ENCODE results near the gene IL3. TPM values are rescaled to one million over a fixed set of nuclear protein-coding genes. Genes with fewer than 3 reads are reported as not detected.

IL3 gene
- total RNA-seq, 5 donors from 2014 or later (not counting 1 experiment from before 2014, with no cell fraction given): not detected

- Mint-ChIP-seq H3K36me3 (no peaks in the 10 kb centered on the region), H3K27ac (no peak overlapping the region), H3K4me3 (no peak overlapping the region), H3K4me1 (peaks cover 0 to 50% (median 22%) of the 10 kb centered on the region in 3 donors), H3K27me3 (no peaks in the 10 kb centered on the region), H3K9me3 (no peaks in the 10 kb centered on the region)
- ATAC-seq (replicated peaks in 1 of 4) (no peak), DNase-seq (no peak)
- ChIA-PET CTCF (no interaction called here), POLR2A (no interaction called here)
- Histone ChIP-seq H3K4me1 (ENCODE audit: control insufficient read depth in 1 of 2, extremely low read depth in 1 of 2, insufficient read depth in 2 of 2, low read length in 2 of 2) (peaks cover 0 to 30% of the 10 kb centered on the region in 2 experiments), H3K27me3 (replicated peaks in 1 of 2; ENCODE audit: control insufficient read depth in 2 of 2, extremely low read depth in 1 of 2, insufficient read depth in 2 of 2, low read length in 1 of 2) (no peaks in the 10 kb centered on the region), H3K9me3 (no peaks in the 10 kb centered on the region), H3K36me3 (ENCODE audit: control insufficient read depth in 2 of 2, extremely low read depth in 1 of 2, insufficient read depth in 1 of 2, low read length in 1 of 2) (no peaks in the 10 kb centered on the region), H3K27ac (ENCODE audit: low read length) (no peak overlapping the region), H3K4me3 (ENCODE audit: control insufficient read depth in 1 of 2, extremely low read depth in 1 of 2, low read length in 1 of 2) (no peak overlapping the region)
- WGBS (ENCODE audit: insufficient coverage): 71% methylated on average over 1 of the region's 2 CpGs
These were observed 12.1 kb downstream of the IL3 start for GRCh38 chr5:132072528-132072927.

GRCh38 chr5:132073231-132074013 lies 13.0 kb downstream of the IL3 start, which contains the start of gene CSF2:
Gene CSF2 (plus strand): TSS chr5:132073789. CDS start chr5:132073824, 35 bp downstream.
- Histone ChIP-seq H3K9me3 (no peaks in the 10 kb centered on the region), H3K27me3 (replicated peaks in 1 of 2; ENCODE audit: control insufficient read depth in 2 of 2, extremely low read depth in 1 of 2, insufficient read depth in 2 of 2, low read length in 1 of 2) (no peaks in the 10 kb centered on the region), H3K4me3 (ENCODE audit: control insufficient read depth in 1 of 2, extremely low read depth in 1 of 2, low read length in 1 of 2) (no peak within 1 kb of the TSS), H3K36me3 (ENCODE audit: control insufficient read depth in 2 of 2, extremely low read depth in 1 of 2, insufficient read depth in 1 of 2, low read length in 1 of 2) (no peaks in the 10 kb centered on the region), H3K27ac (ENCODE audit: low read length) (no peak within 1 kb of the TSS), H3K4me1 (ENCODE audit: control insufficient read depth in 1 of 2, extremely low read depth in 1 of 2, insufficient read depth in 2 of 2, low read length in 2 of 2) (peaks cover 0 to 30% of the 10 kb centered on the region in 2 experiments)
- DNase-seq (no peak), ATAC-seq (replicated peaks in 1 of 4) (peak in 1 of 4 experiments; percentile 14)
- H3K36me3 Mint-ChIP-seq: no peaks in the 10 kb centered on the region
- H3K27me3 Mint-ChIP-seq: no peaks in the 10 kb centered on the region
- no peaks in the 10 kb centered on the region for H3K9me3 Mint-ChIP-seq
- no peak within 1 kb of the TSS for H3K4me3 Mint-ChIP-seq
- POLR2A ChIA-PET: no interaction called here
- 63% methylated on average over 6 of the region's 12 CpGs for WGBS (ENCODE audit: insufficient coverage)
- H3K4me1 Mint-ChIP-seq: peaks cover 0 to 52% (median 23%) of the 10 kb centered on the region in 3 donors
- H3K27ac Mint-ChIP-seq: peak within 1 kb of the TSS in 1 of 2 donors; percentile 39
- CTCF ChIA-PET: no interaction called here

GRCh38 chr5:132074091-132074771 lies 13.8 kb downstream of the IL3 start:
- H3K27ac ChIP-seq (ENCODE audit: low read length): no peak overlapping the region
- CTCF ChIA-PET: no interaction called here

GRCh38 chr5:132074772-132075718 lies 14.6 kb downstream of the IL3 start:
- no peak overlapping the region for H3K4me3 ChIP-seq (ENCODE audit: control insufficient read depth in 1 of 2, extremely low read depth in 1 of 2, low read length in 1 of 2)
- no peak overlapping the region for H3K27ac ChIP-seq (ENCODE audit: low read length)
- no peaks in the 10 kb centered on the region for H3K9me3 ChIP-seq
- Mint-ChIP-seq H3K4me1 (peaks cover 0 to 52% (median 23%) of the 10 kb centered on the region in 3 donors), H3K9me3 (no peaks in the 10 kb centered on the region), H3K4me3 (no peak overlapping the region), H3K36me3 (no peaks in the 10 kb centered on the region), H3K27me3 (no peaks in the 10 kb centered on the region), H3K27ac (peak overlapping the region; percentile 28 to 55)
- CTCF ChIA-PET: no interaction called here
- H3K27me3 ChIP-seq (replicated peaks in 1 of 2; ENCODE audit: control insufficient read depth in 2 of 2, extremely low read depth in 1 of 2, insufficient read depth in 2 of 2, low read length in 1 of 2): no peaks in the 10 kb centered on the region
- POLR2A ChIA-PET: no interaction called here
- DNase-seq (no peak), ATAC-seq (replicated peaks in 1 of 4) (peak in 1 of 4 experiments; percentile 38)
- 80% methylated on average over 14 of the region's 16 CpGs for WGBS (ENCODE audit: insufficient coverage)
- H3K36me3 ChIP-seq (ENCODE audit: control insufficient read depth in 2 of 2, extremely low read depth in 1 of 2, insufficient read depth in 1 of 2, low read length in 1 of 2): no peaks in the 10 kb centered on the region
- peaks cover 0 to 30% of the 10 kb centered on the region in 2 experiments for H3K4me1 ChIP-seq (ENCODE audit: control insufficient read depth in 1 of 2, extremely low read depth in 1 of 2, insufficient read depth in 2 of 2, low read length in 2 of 2)

More at GRCh38 chr5:132074091-132074771, 13.8 kb downstream of the IL3 start:
- Histone ChIP-seq H3K36me3 (ENCODE audit: control insufficient read depth in 2 of 2, extremely low read depth in 1 of 2, insufficient read depth in 1 of 2, low read length in 1 of 2) (no peaks in the 10 kb centered on the region), H3K4me1 (ENCODE audit: control insufficient read depth in 1 of 2, extremely low read depth in 1 of 2, insufficient read depth in 2 of 2, low read length in 2 of 2) (peaks cover 0 to 30% of the 10 kb centered on the region in 2 experiments), H3K27me3 (replicated peaks in 1 of 2; ENCODE audit: control insufficient read depth in 2 of 2, extremely low read depth in 1 of 2, insufficient read depth in 2 of 2, low read length in 1 of 2) (no peaks in the 10 kb centered on the region), H3K4me3 (ENCODE audit: control insufficient read depth in 1 of 2, extremely low read depth in 1 of 2, low read length in 1 of 2) (no peak overlapping the region), H3K9me3 (no peaks in the 10 kb centered on the region)
- H3K9me3 Mint-ChIP-seq: no peaks in the 10 kb centered on the region
- POLR2A ChIA-PET: no interaction called here
- H3K4me1 Mint-ChIP-seq: peaks cover 0 to 52% (median 23%) of the 10 kb centered on the region in 3 donors
- peak overlapping the region in 1 of 2 donors; percentile 39 for H3K27ac Mint-ChIP-seq
- H3K4me3 Mint-ChIP-seq: no peak overlapping the region
- no peaks in the 10 kb centered on the region for H3K27me3 Mint-ChIP-seq
- no peak for ATAC-seq (replicated peaks in 1 of 4)
- no peaks in the 10 kb centered on the region for H3K36me3 Mint-ChIP-seq
- 89% methylated on average over 6 of the region's 7 CpGs for WGBS (ENCODE audit: insufficient coverage)
- no peak for DNase-seq

GRCh38 chr5:132075719-132076077 lies 15.2 kb downstream of the IL3 start:
- WGBS (ENCODE audit: insufficient coverage): 76% methylated on average over 2 of the region's 2 CpGs
- Mint-ChIP-seq H3K27ac (peak overlapping the region in 1 of 2 donors; percentile 55), H3K4me1 (peaks cover 0 to 52% (median 23%) of the 10 kb centered on the region in 3 donors), H3K9me3 (no peaks in the 10 kb centered on the region), H3K4me3 (no peak overlapping the region), H3K36me3 (no peaks in the 10 kb centered on the region), H3K27me3 (no peaks in the 10 kb centered on the region)
- H3K36me3 ChIP-seq (ENCODE audit: control insufficient read depth in 2 of 2, extremely low read depth in 1 of 2, insufficient read depth in 1 of 2, low read length in 1 of 2): no peaks in the 10 kb centered on the region
- no peak overlapping the region for H3K4me3 ChIP-seq (ENCODE audit: control insufficient read depth in 1 of 2, extremely low read depth in 1 of 2, low read length in 1 of 2)
- ChIA-PET POLR2A (no interaction called here), CTCF (no interaction called here)
- ATAC-seq (replicated peaks in 1 of 4): no peak
- no peak for DNase-seq
- H3K27ac ChIP-seq (ENCODE audit: low read length): no peak overlapping the region
- H3K9me3 ChIP-seq: no peaks in the 10 kb centered on the region
- H3K27me3 ChIP-seq (replicated peaks in 1 of 2; ENCODE audit: control insufficient read depth in 2 of 2, extremely low read depth in 1 of 2, insufficient read depth in 2 of 2, low read length in 1 of 2): no peaks in the 10 kb centered on the region
- H3K4me1 ChIP-seq (ENCODE audit: control insufficient read depth in 1 of 2, extremely low read depth in 1 of 2, insufficient read depth in 2 of 2, low read length in 2 of 2): peaks cover 0 to 30% of the 10 kb centered on the region in 2 experiments

- H3K4me3 Mint-ChIP-seq: no peak overlapping the region
- peak in 1 of 4 experiments; percentile 42 for ATAC-seq (replicated peaks in 1 of 4)
These were observed 15.9 kb downstream of the IL3 start for GRCh38 chr5:132076202-132076830.

More at GRCh38 chr5:132076202-132076830, 15.9 kb downstream of the IL3 start:
- no peaks in the 10 kb centered on the region for H3K9me3 Mint-ChIP-seq
- peaks cover 0 to 47% (median 21%) of the 10 kb centered on the region in 3 donors for H3K4me1 Mint-ChIP-seq
- no peaks in the 10 kb centered on the region for H3K9me3 ChIP-seq
- no peak overlapping the region for H3K27ac Mint-ChIP-seq
- no peaks in the 10 kb centered on the region for H3K36me3 ChIP-seq (ENCODE audit: control insufficient read depth in 2 of 2, extremely low read depth in 1 of 2, insufficient read depth in 1 of 2, low read length in 1 of 2)
- no peaks in the 10 kb centered on the region for H3K27me3 Mint-ChIP-seq
- no peaks in the 10 kb centered on the region for H3K36me3 Mint-ChIP-seq
- ChIA-PET POLR2A (no interaction called here), CTCF (no interaction called here)
- no peak for DNase-seq
- no peak overlapping the region for H3K4me3 ChIP-seq (ENCODE audit: control insufficient read depth in 1 of 2, extremely low read depth in 1 of 2, low read length in 1 of 2)
- peak overlapping the region; percentile 41 for H3K27ac ChIP-seq (ENCODE audit: low read length)
- H3K4me1 ChIP-seq (ENCODE audit: control insufficient read depth in 1 of 2, extremely low read depth in 1 of 2, insufficient read depth in 2 of 2, low read length in 2 of 2): peaks cover 0 to 30% of the 10 kb centered on the region in 2 experiments
- 86% methylated on average over 8 of the region's 11 CpGs for WGBS (ENCODE audit: insufficient coverage)
- H3K27me3 ChIP-seq (replicated peaks in 1 of 2; ENCODE audit: control insufficient read depth in 2 of 2, extremely low read depth in 1 of 2, insufficient read depth in 2 of 2, low read length in 1 of 2): no peaks in the 10 kb centered on the region

Data from T-cell (primary cell).